GM12878 (cell line): Measurements from ENCODE around the gene PDZK1.

ENCODE experiments used
- BHLHE40 ChIP-seq, 2 experiments: fragments of 450-650 bp in 1 of 2; IDR thresholded peaks; 2 replicates each; pipeline ENCODE4 v1.6.1; 2011 to 2017; ENCODE audit warnings: low read depth in 2 of 2, borderline replicate concordance in 1 of 2, improper control_type of control experiment in 1 of 2, low read length in 1 of 2, mild to moderate bottlenecking in 1 of 2
- TARDBP ChIP-seq: IDR thresholded peaks from 2 replicates; pipeline ENCODE4 v1.6.1; 2016; ENCODE audit warnings: borderline replicate concordance

DNA sequence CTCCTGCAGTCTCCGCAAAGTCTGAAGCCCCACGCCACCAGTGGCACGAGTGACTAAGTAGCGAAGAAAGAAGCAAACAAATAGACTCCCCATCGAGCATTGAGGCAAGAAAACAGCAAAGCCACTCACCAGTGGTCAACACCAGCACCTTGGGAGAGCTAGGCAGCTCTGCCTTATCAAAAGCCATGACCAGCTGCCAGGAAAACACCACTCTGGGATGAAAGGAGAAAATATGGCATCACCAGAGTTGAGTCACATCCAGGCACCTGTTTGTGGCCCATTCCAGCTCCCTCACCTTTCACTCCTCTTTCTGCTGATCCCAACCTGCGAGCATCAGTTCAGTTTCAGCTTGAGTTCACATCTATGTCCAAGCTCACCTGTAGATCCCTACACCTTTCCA, 17.2 kb downstream of the PDZK1 start:
- no peak for TF ChIP-seq BHLHE40 (IDR thresholded peaks at IDR 0.05; ENCODE audit: borderline replicate concordance in 1 of 2, low read depth in 2 of 2, low read length in 1 of 2)
- no peak for TF ChIP-seq TARDBP
